SK-N-SH (cell line): Measurements from ENCODE around the gene HPCA. TPM values are rescaled to one million over a fixed set of nuclear protein-coding genes. Genes with fewer than 3 reads are reported as not detected.
A peak's percentile ranks its signal among the peaks of the same experiment; 100 is the strongest.

Experiments used
- CTCF ChIA-PET: fragments of 300-600, 350-600 bp; formaldehyde crosslinking; extraction: SDS; loops from one replicate; lab custom pipeline; 2021; lab: Yijun Ruan, JAX
- POLR2A ChIA-PET: fragments of 350-600 bp; sonication (Branson Sonifier 250); formaldehyde crosslinking; extraction: SDS; loops from one replicate; lab custom pipeline; 2020; ENCODE audit warnings: antibody characterized with exemption, inconsistent platforms; lab: Yijun Ruan, JAX
- DNase-seq: peaks from one replicate; pipeline ENCODE4 v3.0.0; 2012
- H2AFZ ChIP-seq: fragments of 200-600 bp; sonication (generic); 2 replicates; pipeline ENCODE4 v1.8.1; 2016; ENCODE audit warnings: antibody characterized with exemption, mild to moderate bottlenecking, low read depth
- H3F3A ChIP-seq: fragments of 200-600 bp; sonication (generic); replicated peaks from 2 replicates; pipeline ENCODE3; 2016; ENCODE audit warnings: antibody characterized with exemption, mild to moderate bottlenecking; ENCODE audit not compliant: insufficient read depth
- H3K27ac ChIP-seq, 2 experiments: fragments of 200-500 bp in 1 of 2; fragments of 200-600 bp in 1 of 2; sonication (Bioruptor generic) in 1 of 2; sonication (generic), shearing (Covaris generic) in 1 of 2; 2 replicates each; pipeline versions ENCODE4 v1.5.1 to v1.6.1; 2014 to 2016; ENCODE audit warnings: low read depth in 2 of 2, inconsistent platforms in 1 of 2, low read length in 1 of 2, mild to moderate bottlenecking in 1 of 2, mixed read lengths in 1 of 2
- H3K27me3 ChIP-seq: fragments of 200-600 bp; sonication (generic), shearing (Covaris generic); 2 replicates; pipeline ENCODE4 v1.6.1; 2016; ENCODE audit warnings: mixed run types; ENCODE audit not compliant: insufficient read depth
- H3K36me3 ChIP-seq, 2 experiments: fragments of 200-500 bp in 1 of 2; fragments of 200-600 bp in 1 of 2; sonication (Bioruptor generic) in 1 of 2; sonication (generic) in 1 of 2; replicated peaks in 1 of 2; 2 replicates each; pipeline versions ENCODE3 to v1.5.1; 2014 to 2016; ENCODE audit warnings: low read length in 1 of 2, mild to moderate bottlenecking in 1 of 2; ENCODE audit not compliant: insufficient read depth in 2 of 2, control insufficient read depth in 1 of 2
- H3K4me1 ChIP-seq, 2 experiments: fragments of 200-500 bp in 1 of 2; fragments of 200-600 bp in 1 of 2; sonication (Bioruptor generic) in 1 of 2; sonication (generic), shearing (Covaris generic) in 1 of 2; 2 replicates each; pipeline versions ENCODE4 v1.5.1 to v1.6.1; 2014 to 2016; ENCODE audit warnings: low read depth in 1 of 2, low read length in 1 of 2, mixed run types in 1 of 2; ENCODE audit not compliant: insufficient read depth in 2 of 2, control insufficient read depth in 1 of 2
- H3K4me2 ChIP-seq: fragments of 200-600 bp; sonication (generic), shearing (Covaris generic); 2 replicates; pipeline ENCODE4 v1.6.1; 2017; ENCODE audit warnings: mixed run types
- H3K4me3 ChIP-seq, 2 experiments: fragments of 200-500 bp in 1 of 2; fragments of 200-600 bp in 1 of 2; sonication (Bioruptor generic) in 1 of 2; sonication (generic), shearing (Covaris generic) in 1 of 2; 2 replicates each; pipeline versions ENCODE4 v1.5.1 to v1.8.1; 2014 to 2016; ENCODE audit warnings: low read depth in 2 of 2, inconsistent platforms in 1 of 2, low read length in 1 of 2, mild to moderate bottlenecking in 1 of 2, mixed read lengths in 1 of 2, moderate library complexity in 1 of 2
- H3K79me2 ChIP-seq: fragments of 200-600 bp; sonication (generic); 2 replicates; pipeline ENCODE4 v1.8.1; 2017; ENCODE audit warnings: mild to moderate bottlenecking; ENCODE audit not compliant: insufficient read depth
- H3K9ac ChIP-seq: fragments of 200-600 bp; sonication (generic); 2 replicates; pipeline ENCODE4 v1.6.1; 2017; ENCODE audit warnings: mixed run types
- H3K9me2 ChIP-seq: fragments of 200-600 bp; sonication (generic); 2 replicates; pipeline ENCODE4 v1.6.1; 2017; ENCODE audit warnings: mixed run types
- H3K9me3 ChIP-seq: fragments of 200-600 bp; sonication (generic); 2 replicates; pipeline ENCODE4 v1.6.1; 2017; ENCODE audit warnings: mixed run types, mild to moderate bottlenecking, moderate library complexity
- H4K20me1 ChIP-seq: fragments of 200-600 bp; sonication (generic); 2 replicates; pipeline ENCODE4 v1.6.1; 2017; ENCODE audit warnings: mild to moderate bottlenecking, mixed run types; ENCODE audit not compliant: insufficient read depth
- CTCF ChIP-seq: fragments of 200-600 bp; sonication (generic); IDR thresholded peaks from 2 replicates; pipeline ENCODE4 v1.6.1; 2017; ENCODE audit warnings: antibody characterized with exemption, mild to moderate bottlenecking, moderate library complexity
- ELF1 ChIP-seq: IDR thresholded peaks from 2 replicates; pipeline ENCODE4 v1.4.0; 2012
- EZH2phosphoT487 ChIP-seq: fragments of 200-600 bp; sonication (generic); IDR thresholded peaks from 2 replicates; pipeline ENCODE4 v1.6.1; 2017; ENCODE audit warnings: low read depth, mixed run types, mild to moderate bottlenecking, antibody characterized with exemption, moderate library complexity, borderline replicate concordance
- FOSL2 ChIP-seq: IDR thresholded peaks from 2 replicates; pipeline ENCODE4 v1.4.0; 2012; ENCODE audit warnings: low read depth, mild to moderate bottlenecking, moderate library complexity, borderline replicate concordance
- FOXJ3 ChIP-seq: sonication (generic); formaldehyde crosslinking; IDR thresholded peaks from 2 replicates; pipeline ENCODE4 v1.5.1; 2020; ENCODE audit warnings: mild to moderate bottlenecking, missing genetic modification reagents
- FOXM1 ChIP-seq: IDR thresholded peaks from 2 replicates; pipeline ENCODE4 v1.4.0; 2012; ENCODE audit warnings: low read depth, mild to moderate bottlenecking
- IRF3 ChIP-seq: fragments of 150-350 bp; IDR thresholded peaks from 2 replicates; pipeline ENCODE4 v1.6.1; 2016; ENCODE audit warnings: mild to moderate bottlenecking, low read depth, low read length
- JUND ChIP-seq: IDR thresholded peaks from 2 replicates; pipeline ENCODE4 v1.4.0; 2012
- MEF2A ChIP-seq: IDR thresholded peaks from 2 replicates; pipeline ENCODE4 v1.4.0; 2012; ENCODE audit warnings: low read depth, borderline replicate concordance
- NFIC ChIP-seq: IDR thresholded peaks from 2 replicates; pipeline ENCODE4 v1.4.0; 2012; ENCODE audit warnings: borderline replicate concordance
- NRF1 ChIP-seq: IDR thresholded peaks from 2 replicates; pipeline ENCODE4 v1.6.1; 2012; ENCODE audit warnings: low read depth, mild to moderate bottlenecking, low read length
- PBX3 ChIP-seq: IDR thresholded peaks from 2 replicates; pipeline ENCODE4; 2012
- RFX5 ChIP-seq: IDR thresholded peaks from 2 replicates; pipeline ENCODE4 v1.6.1; 2012; ENCODE audit warnings: mild to moderate bottlenecking, improper control_type of control experiment, low read length
- SMC3 ChIP-seq: IDR thresholded peaks from 2 replicates; pipeline ENCODE4 v1.6.1; 2012; ENCODE audit warnings: low read depth, low read length, improper control_type of control experiment
- TCF12 ChIP-seq: IDR thresholded peaks from 2 replicates; pipeline ENCODE4 v1.4.0; 2012
- TEAD4 ChIP-seq: IDR thresholded peaks from 2 replicates; pipeline ENCODE4 v1.4.0; 2012; ENCODE audit warnings: mild to moderate bottlenecking, borderline replicate concordance; ENCODE audit not compliant: insufficient read depth
- USF2 ChIP-seq: fragments of 150-350 bp; IDR thresholded peaks from 2 replicates; pipeline ENCODE4 v1.6.1; 2017; ENCODE audit warnings: antibody characterized with exemption, low read length, low read depth, borderline replicate concordance
- YY1 ChIP-seq: IDR thresholded peaks from 2 replicates; pipeline ENCODE4 v1.4.0; 2012; ENCODE audit warnings: low read depth, mild to moderate bottlenecking
- ZBTB33 ChIP-seq: IDR thresholded peaks from 2 replicates; pipeline ENCODE4 v1.4.0; 2012; ENCODE audit warnings: low read depth, borderline replicate concordance
- WGBS: methylation state at CpG from one replicate; pipeline ENCODE4 v1.1.6; 2017; ENCODE audit warnings: low lambda C conversion rate; 5-methylcytosine and 5-hydroxymethylcytosine counted together
- polyA plus RNA-seq, 3 experiments: library from polyadenylated mRNA; depleted of rRNA; stranded (reverse); fragments of >200 nt; gene quantifications; 2 replicates each; pipeline ENCODE4 v1.2.3, GENCODE V29; 2012

The HPCA gene
- polyA plus RNA-seq, 1 of the 3 experiments (the other 2 are of a cell fraction): not detected

- TF ChIP-seq FOXJ3: no peak
- TF ChIP-seq IRF3: no peak
Measured at GRCh38 chr1:32884726-32885125, 1.6 kb upstream of the HPCA start (continued).

- H3K4me2 ChIP-seq: no peak overlapping the region
- no peaks in the 10 kb centered on the region for H3K79me2 ChIP-seq
- no peaks in the 10 kb centered on the region for H3K9me3 ChIP-seq
- no peak overlapping the region for H3K27ac ChIP-seq
- no peak overlapping the region for H3K4me3 ChIP-seq
- H3K4me1 ChIP-seq: peaks cover 0 to 8% of the 10 kb centered on the region in 2 experiments; a peak in 2 of 4 replicates
- H4K20me1 ChIP-seq: 0 out of 2 replicates have a peak, but pooled peaks cover 4% of the 10 kb centered on the region
- no peaks in the 10 kb centered on the region for H3K9me2 ChIP-seq
- H3K27me3 ChIP-seq: peaks cover 2% of the 10 kb centered on the region; the same call in 1 of the 2 replicates
- H3F3A ChIP-seq: no peaks in the 10 kb centered on the region
- ChIA-PET CTCF (interaction anchor here (2.6 to 9.0 kb wide), 4 partner anchors 9 to 173 kb away, joined by 8 to 46 read pairs (median 28); partner anchors contain the start of gene FNDC5), POLR2A (no interaction called here)
- no peak overlapping the region for H3K9ac ChIP-seq
- 64% methylated on average over 8 of the region's 8 CpGs for WGBS
- no peaks in the 10 kb centered on the region for H3K36me3 ChIP-seq
- TF ChIP-seq NFIC (no peak), YY1 (no peak), ELF1 (no peak), RFX5 (no peak), MEF2A (no peak), JUND (no peak), FOXJ3 (no peak), NRF1 (no peak), FOXM1 (no peak), USF2 (no peak), SMC3 (no peak), FOSL2 (no peak)
- DNase-seq: no peak
- H2AFZ ChIP-seq: no peak overlapping the region
Measured at GRCh38 chr1:32885676-32886003, 651 bp upstream of the HPCA start.

GRCh38 chr1:32886828-32887414, 630 bp downstream of the HPCA start:
- WGBS: 16% methylated on average over 15 of the region's 19 CpGs
- Histone ChIP-seq H3K27ac (no peak overlapping the region), H2AFZ (no peak overlapping the region), H3K79me2 (no peaks in the 10 kb centered on the region), H3K36me3 (no peaks in the 10 kb centered on the region), H3K9me2 (no peaks in the 10 kb centered on the region), H3K4me3 (no peak overlapping the region; a peak in 1 of 4 replicates), H3K27me3 (peaks cover 5% of the 10 kb centered on the region; the same call in 1 of the 2 replicates), H3K4me1 (peaks cover 0 to 8% of the 10 kb centered on the region in 2 experiments; a peak in 2 of 4 replicates), H4K20me1 (0 out of 2 replicates have a peak, but pooled peaks cover 4% of the 10 kb centered on the region), H3F3A (no peaks in the 10 kb centered on the region), H3K9me3 (no peaks in the 10 kb centered on the region), H3K9ac (no peak overlapping the region), H3K4me2 (peak overlapping the region; percentile 67; the same call in 1 of the 2 replicates)
- POLR2A ChIA-PET: interaction anchor here (0.7 kb wide), 1 partner anchor 195 kb away, joined by 3 read pairs; no protein-coding TSS in a partner anchor
- no peak for DNase-seq
- CTCF ChIA-PET: interaction anchor here (0.9 to 9.0 kb wide), 9 partner anchors 10 to 485 kb away, joined by 3 to 46 read pairs (median 4); partner anchors contain the start of genes AZIN2 and FNDC5
- TF ChIP-seq EZH2phosphoT487 (no peak), PBX3 (no peak), ZBTB33 (no peak), CTCF (no peak), TCF12 (no peak), TEAD4 (no peak), NFIC (no peak)
